Adipocyte (in vitro differentiated cells): ENCODE results near the gene SEC24B.

ENCODE experiments used
- DNase-seq: peaks from one replicate; pipeline ENCODE4 v3.0.0-alpha.2; 2015; ENCODE audit warnings: low read depth
- H3K27me3 ChIP-seq: replicated peaks from 2 replicates; pipeline ENCODE4 v1.7.0; 2013; ENCODE audit warnings: mild to moderate bottlenecking, low read length, moderate library complexity; ENCODE audit not compliant: control insufficient read depth, insufficient read depth
- H3K36me3 ChIP-seq: 2 replicates; pipeline ENCODE4 v1.7.0; 2013; ENCODE audit warnings: low read length, mild to moderate bottlenecking, moderate library complexity; ENCODE audit not compliant: control insufficient read depth, insufficient read depth, severe bottlenecking
- H3K4me1 ChIP-seq: 2 replicates; pipeline ENCODE4 v1.7.0; 2013; ENCODE audit warnings: mild to moderate bottlenecking, low read length, moderate library complexity; ENCODE audit not compliant: control insufficient read depth, insufficient read depth
- H3K4me3 ChIP-seq: 2 replicates; pipeline ENCODE4 v1.7.0; 2013; ENCODE audit warnings: mild to moderate bottlenecking, low read length, moderate library complexity
- H3K9ac ChIP-seq: 2 replicates; pipeline ENCODE4 v1.7.0; 2013; ENCODE audit warnings: mild to moderate bottlenecking, low read length, moderate library complexity
- H3K9me3 ChIP-seq: 2 replicates; pipeline ENCODE4 v1.7.0; 2013; ENCODE audit warnings: mild to moderate bottlenecking, low read length, moderate library complexity; ENCODE audit not compliant: control insufficient read depth

SEC24B gene

GRCh38 chr4:109410226-109410625, 23.4 kb upstream of the SEC24B start:
- DNase-seq, result no peak
- no peaks in the 10 kb centered on the region for H3K36me3 ChIP-seq
- H3K27me3 ChIP-seq, result no peaks in the 10 kb centered on the region
- peaks cover 14% of the 10 kb centered on the region for H3K4me1 ChIP-seq
- no peak overlapping the region for H3K4me3 ChIP-seq
- no peak overlapping the region for H3K9ac ChIP-seq
- H3K9me3 ChIP-seq, result no peaks in the 10 kb centered on the region

GRCh38 chr4:109410776-109411175, 22.8 kb upstream of the SEC24B start:
- Histone ChIP-seq H3K9me3 (no peaks in the 10 kb centered on the region), H3K36me3 (no peaks in the 10 kb centered on the region), H3K9ac (no peak overlapping the region), H3K4me1 (peaks cover 14% of the 10 kb centered on the region), H3K27me3 (no peaks in the 10 kb centered on the region), H3K4me3 (no peak overlapping the region)
- peak; percentile 11 for DNase-seq

- no peaks in the 10 kb centered on the region for H3K9me3 ChIP-seq
- H3K27me3 ChIP-seq, result no peaks in the 10 kb centered on the region
- peaks cover 14% of the 10 kb centered on the region for H3K4me1 ChIP-seq
- no peak overlapping the region for H3K9ac ChIP-seq
- DNase-seq, result no peak
- no peaks in the 10 kb centered on the region for H3K36me3 ChIP-seq
- H3K4me3 ChIP-seq, result no peak overlapping the region
Observed at GRCh38 chr4:109411964-109412363, 21.7 kb upstream of the SEC24B start.

GRCh38 chr4:109412776-109413175, 20.8 kb upstream of the SEC24B start:
- Histone ChIP-seq H3K4me3 (no peak overlapping the region), H3K9ac (no peak overlapping the region), H3K4me1 (peaks cover 14% of the 10 kb centered on the region), H3K36me3 (no peaks in the 10 kb centered on the region), H3K27me3 (no peaks in the 10 kb centered on the region), H3K9me3 (no peaks in the 10 kb centered on the region)
- DNase-seq, result no peak

- Histone ChIP-seq H3K36me3 (no peaks in the 10 kb centered on the region), H3K9ac (no peak overlapping the region), H3K4me3 (no peak overlapping the region), H3K9me3 (no peaks in the 10 kb centered on the region), H3K27me3 (no peaks in the 10 kb centered on the region), H3K4me1 (peaks cover 14% of the 10 kb centered on the region)
- no peak for DNase-seq
Observed at GRCh38 chr4:109414938-109415337, 18.7 kb upstream of the SEC24B start.

- Histone ChIP-seq H3K36me3 (no peaks in the 10 kb centered on the region), H3K9ac (no peak overlapping the region), H3K4me3 (no peak overlapping the region), H3K4me1 (no peaks in the 10 kb centered on the region), H3K9me3 (no peaks in the 10 kb centered on the region), H3K27me3 (no peaks in the 10 kb centered on the region)
- no peak for DNase-seq
Observed at GRCh38 chr4:109418588-109418987, 15.0 kb upstream of the SEC24B start.

- Histone ChIP-seq H3K4me1 (no peaks in the 10 kb centered on the region), H3K9me3 (no peaks in the 10 kb centered on the region), H3K4me3 (no peak overlapping the region), H3K36me3 (no peaks in the 10 kb centered on the region), H3K9ac (no peak overlapping the region), H3K27me3 (no peaks in the 10 kb centered on the region)
- DNase-seq, result no peak
Observed at GRCh38 chr4:109419679-109420078, 13.9 kb upstream of the SEC24B start.

GRCh38 chr4:109424093-109424841, 9.3 kb upstream of the SEC24B start:
- no peak for DNase-seq
- Histone ChIP-seq H3K9ac (no peak overlapping the region), H3K4me1 (peaks cover 2% of the 10 kb centered on the region), H3K36me3 (no peaks in the 10 kb centered on the region), H3K27me3 (no peaks in the 10 kb centered on the region), H3K9me3 (no peaks in the 10 kb centered on the region), H3K4me3 (no peak overlapping the region)

- peaks cover 4% of the 10 kb centered on the region for H3K4me1 ChIP-seq
- no peaks in the 10 kb centered on the region for H3K36me3 ChIP-seq
- H3K9ac ChIP-seq, result no peak overlapping the region
- H3K27me3 ChIP-seq, result no peaks in the 10 kb centered on the region
- no peaks in the 10 kb centered on the region for H3K9me3 ChIP-seq
- DNase-seq, result no peak
- no peak overlapping the region for H3K4me3 ChIP-seq
Observed at GRCh38 chr4:109425405-109425804, 8.2 kb upstream of the SEC24B start.

- H3K36me3 ChIP-seq, result no peaks in the 10 kb centered on the region
- no peaks in the 10 kb centered on the region for H3K27me3 ChIP-seq
- H3K4me3 ChIP-seq, result no peak overlapping the region
- no peak overlapping the region for H3K9ac ChIP-seq
- DNase-seq, result no peak
- H3K4me1 ChIP-seq, result peaks cover 18% of the 10 kb centered on the region
- H3K9me3 ChIP-seq, result no peaks in the 10 kb centered on the region
Observed at GRCh38 chr4:109429545-109429944, 4.1 kb upstream of the SEC24B start.

GRCh38 chr4:109432203-109432602, 1.4 kb upstream of the SEC24B start:
- DNase-seq, result peak; percentile 31
- Histone ChIP-seq H3K9ac (peak overlapping the region; percentile 94), H3K4me1 (peaks cover 39% of the 10 kb centered on the region), H3K4me3 (peak overlapping the region; percentile 98), H3K27me3 (no peaks in the 10 kb centered on the region), H3K9me3 (no peaks in the 10 kb centered on the region), H3K36me3 (no peaks in the 10 kb centered on the region)

GRCh38 chr4:109432696-109433095, 919 bp upstream of the SEC24B start:
- no peaks in the 10 kb centered on the region for H3K27me3 ChIP-seq
- no peaks in the 10 kb centered on the region for H3K36me3 ChIP-seq
- peak overlapping the region; percentile 94 for H3K9ac ChIP-seq
- peaks cover 39% of the 10 kb centered on the region for H3K4me1 ChIP-seq
- DNase-seq, result peak; percentile 85
- peak overlapping the region; percentile 98 for H3K4me3 ChIP-seq
- no peaks in the 10 kb centered on the region for H3K9me3 ChIP-seq
